ENCODE data around the gene PLSCR5.

DNA sequence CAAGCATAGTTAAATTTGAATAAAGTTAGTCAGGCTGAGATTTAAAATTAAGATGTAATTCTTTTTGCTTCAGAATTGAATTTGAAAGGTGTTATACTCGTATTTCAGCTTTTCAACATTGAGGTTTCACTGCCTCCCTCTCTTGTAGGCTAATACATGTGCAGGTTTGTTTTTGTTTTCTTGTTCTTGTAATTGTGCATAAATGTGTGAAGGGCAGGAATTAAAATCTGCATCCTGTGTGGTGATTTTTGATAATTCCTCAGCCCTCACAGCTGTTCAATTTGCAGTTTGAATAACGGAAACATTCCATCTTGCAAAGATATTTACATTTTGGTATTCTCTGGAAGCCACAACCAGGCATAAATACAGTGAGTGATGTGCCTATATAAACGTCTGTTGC is 35.8 kb downstream of the PLSCR5 start:
- TF ChIP-seq, protein P1, sequence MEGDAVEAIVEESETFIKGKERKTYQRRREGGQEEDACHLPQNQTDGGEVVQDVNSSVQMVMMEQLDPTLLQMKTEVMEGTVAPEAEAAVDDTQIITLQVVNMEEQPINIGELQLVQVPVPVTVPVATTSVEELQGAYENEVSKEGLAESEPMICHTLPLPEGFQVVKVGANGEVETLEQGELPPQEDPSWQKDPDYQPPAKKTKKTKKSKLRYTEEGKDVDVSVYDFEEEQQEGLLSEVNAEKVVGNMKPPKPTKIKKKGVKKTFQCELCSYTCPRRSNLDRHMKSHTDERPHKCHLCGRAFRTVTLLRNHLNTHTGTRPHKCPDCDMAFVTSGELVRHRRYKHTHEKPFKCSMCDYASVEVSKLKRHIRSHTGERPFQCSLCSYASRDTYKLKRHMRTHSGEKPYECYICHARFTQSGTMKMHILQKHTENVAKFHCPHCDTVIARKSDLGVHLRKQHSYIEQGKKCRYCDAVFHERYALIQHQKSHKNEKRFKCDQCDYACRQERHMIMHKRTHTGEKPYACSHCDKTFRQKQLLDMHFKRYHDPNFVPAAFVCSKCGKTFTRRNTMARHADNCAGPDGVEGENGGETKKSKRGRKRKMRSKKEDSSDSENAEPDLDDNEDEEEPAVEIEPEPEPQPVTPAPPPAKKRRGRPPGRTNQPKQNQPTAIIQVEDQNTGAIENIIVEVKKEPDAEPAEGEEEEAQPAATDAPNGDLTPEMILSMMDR (IDR thresholded peaks at IDR 0.05; ENCODE audit: low read depth, low read length) = no peak
- TF ChIP-seq EZH2phosphoT487 (IDR thresholded peaks at IDR 0.05; ENCODE audit: low read depth) = no peak

Measured in OCI-LY3 (cell line).